Measurements from ENCODE around the gene GLP2R.

DNA sequence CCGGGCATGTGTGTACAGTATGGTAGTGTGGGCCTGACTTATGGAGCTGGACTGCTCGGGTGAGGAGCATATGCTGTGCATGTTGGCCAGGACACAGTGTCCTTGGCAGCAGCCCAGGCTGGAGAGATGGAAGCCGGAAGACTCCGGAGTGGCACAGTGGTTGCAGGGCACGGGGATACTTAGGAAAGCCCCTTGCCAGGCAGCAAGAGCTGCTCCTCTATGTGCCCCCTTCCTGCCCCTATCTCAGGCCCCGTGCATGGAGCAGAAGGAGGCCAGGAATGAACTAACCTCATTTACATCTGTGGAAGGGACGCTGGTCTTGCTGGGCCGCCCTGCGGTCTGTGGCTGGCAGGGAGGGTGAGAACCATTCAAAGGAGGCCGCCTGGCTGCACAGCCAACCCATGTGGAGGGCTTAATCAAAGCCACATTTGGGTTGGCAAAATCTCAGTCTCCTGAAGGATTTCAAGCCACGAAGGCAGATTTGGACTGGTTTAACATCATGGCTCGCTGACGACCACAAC, 111.6 kb downstream of the GLP2R start:
- TF ChIP-seq, protein P1, sequence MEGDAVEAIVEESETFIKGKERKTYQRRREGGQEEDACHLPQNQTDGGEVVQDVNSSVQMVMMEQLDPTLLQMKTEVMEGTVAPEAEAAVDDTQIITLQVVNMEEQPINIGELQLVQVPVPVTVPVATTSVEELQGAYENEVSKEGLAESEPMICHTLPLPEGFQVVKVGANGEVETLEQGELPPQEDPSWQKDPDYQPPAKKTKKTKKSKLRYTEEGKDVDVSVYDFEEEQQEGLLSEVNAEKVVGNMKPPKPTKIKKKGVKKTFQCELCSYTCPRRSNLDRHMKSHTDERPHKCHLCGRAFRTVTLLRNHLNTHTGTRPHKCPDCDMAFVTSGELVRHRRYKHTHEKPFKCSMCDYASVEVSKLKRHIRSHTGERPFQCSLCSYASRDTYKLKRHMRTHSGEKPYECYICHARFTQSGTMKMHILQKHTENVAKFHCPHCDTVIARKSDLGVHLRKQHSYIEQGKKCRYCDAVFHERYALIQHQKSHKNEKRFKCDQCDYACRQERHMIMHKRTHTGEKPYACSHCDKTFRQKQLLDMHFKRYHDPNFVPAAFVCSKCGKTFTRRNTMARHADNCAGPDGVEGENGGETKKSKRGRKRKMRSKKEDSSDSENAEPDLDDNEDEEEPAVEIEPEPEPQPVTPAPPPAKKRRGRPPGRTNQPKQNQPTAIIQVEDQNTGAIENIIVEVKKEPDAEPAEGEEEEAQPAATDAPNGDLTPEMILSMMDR (tag by site-specific recombination; IDR thresholded peaks at IDR 0.05): no peak
- TF ChIP-seq ZNF341 (tag by site-specific recombination; IDR thresholded peaks at IDR 0.05; ENCODE audit: low read depth): no peak
- no peak for TF ChIP-seq REPIN1 (tag by site-specific recombination; IDR thresholded peaks at IDR 0.05; ENCODE audit: low read depth)
- no peak for TF ChIP-seq MYNN (tag by site-specific recombination; IDR thresholded peaks at IDR 0.05; ENCODE audit: borderline replicate concordance)
- TF ChIP-seq, protein P2, sequence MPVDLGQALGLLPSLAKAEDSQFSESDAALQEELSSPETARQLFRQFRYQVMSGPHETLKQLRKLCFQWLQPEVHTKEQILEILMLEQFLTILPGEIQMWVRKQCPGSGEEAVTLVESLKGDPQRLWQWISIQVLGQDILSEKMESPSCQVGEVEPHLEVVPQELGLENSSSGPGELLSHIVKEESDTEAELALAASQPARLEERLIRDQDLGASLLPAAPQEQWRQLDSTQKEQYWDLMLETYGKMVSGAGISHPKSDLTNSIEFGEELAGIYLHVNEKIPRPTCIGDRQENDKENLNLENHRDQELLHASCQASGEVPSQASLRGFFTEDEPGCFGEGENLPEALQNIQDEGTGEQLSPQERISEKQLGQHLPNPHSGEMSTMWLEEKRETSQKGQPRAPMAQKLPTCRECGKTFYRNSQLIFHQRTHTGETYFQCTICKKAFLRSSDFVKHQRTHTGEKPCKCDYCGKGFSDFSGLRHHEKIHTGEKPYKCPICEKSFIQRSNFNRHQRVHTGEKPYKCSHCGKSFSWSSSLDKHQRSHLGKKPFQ (tag by site-specific recombination; IDR thresholded peaks at IDR 0.05): no peak
- TF ChIP-seq ZSCAN16 (tag by site-specific recombination; IDR thresholded peaks at IDR 0.05): no peak
- TF ChIP-seq ZNF302 (tag by site-specific recombination; IDR thresholded peaks at IDR 0.05; ENCODE audit: low read depth): no peak
- TF ChIP-seq BCL11A (tag by site-specific recombination; IDR thresholded peaks at IDR 0.05; ENCODE audit: low read depth): no peak
- TF ChIP-seq ZNF335 (tag by site-specific recombination; conservative IDR thresholded peaks at IDR 0.05): no peak
- no peak for TF ChIP-seq ZNF660 (tag by site-specific recombination; IDR thresholded peaks at IDR 0.05)
- TF ChIP-seq REST (tag by site-specific recombination; IDR thresholded peaks at IDR 0.05): no peak
- TF ChIP-seq ZNF776 (tag by site-specific recombination; IDR thresholded peaks at IDR 0.05; ENCODE audit: borderline replicate concordance): no peak
- TF ChIP-seq ZNF324 (tag by site-specific recombination; IDR thresholded peaks at IDR 0.05): no peak
